ENCODE measurements around the gene ANKS3. TPM values are rescaled to one million over a fixed set of nuclear protein-coding genes. Genes with fewer than 3 reads are reported as not detected.
"Not testable (repeated sequence)": the region's sequence is repeated elsewhere in the genome, so short reads cannot be mapped to it uniquely, and the experiment has no call there.

The ANKS3 gene
- total and polyA plus RNA-seq, 9 donors, result 12.0 to 19.6 (median 16.3) TPM

GRCh38 chr16:4656221-4656620 is 77.8 kb downstream of the ANKS3 start:
- Histone ChIP-seq H3K27me3 (ENCODE audit: control insufficient read depth, insufficient read depth, low read length) (no peaks in the 10 kb centered on the region), H3K27ac (ENCODE audit: low read length) (no peak overlapping the region), H3K9me3 (replicated peaks; ENCODE audit: control insufficient read depth, low read depth, low read length) (no peaks in the 10 kb centered on the region), H3K4me3 (ENCODE audit: low read length) (no peak overlapping the region), H3K36me3 (ENCODE audit: control insufficient read depth, insufficient read depth, low read length) (peaks cover 82% of the 10 kb centered on the region), H3K4me1 (ENCODE audit: control insufficient read depth, insufficient read depth, low read length) (no peaks in the 10 kb centered on the region)
- no peak for DNase-seq
- WGBS (ENCODE audit: insufficient coverage), result 96% methylated on average over 12 of the region's 12 CpGs

- H3K9me3 ChIP-seq (replicated peaks; ENCODE audit: control insufficient read depth, low read depth, low read length), result no peaks in the 10 kb centered on the region
- 93% methylated on average over 6 of the region's 6 CpGs for WGBS (ENCODE audit: insufficient coverage)
- no peak overlapping the region for H3K27ac ChIP-seq (ENCODE audit: low read length)
- H3K4me3 ChIP-seq (ENCODE audit: low read length), result no peak overlapping the region
- no peaks in the 10 kb centered on the region for H3K27me3 ChIP-seq (ENCODE audit: control insufficient read depth, insufficient read depth, low read length)
- H3K36me3 ChIP-seq (ENCODE audit: control insufficient read depth, insufficient read depth, low read length), result peaks cover 84% of the 10 kb centered on the region
- peak; percentile 0 for DNase-seq
- H3K4me1 ChIP-seq (ENCODE audit: control insufficient read depth, insufficient read depth, low read length), result no peaks in the 10 kb centered on the region
These were observed 78.3 kb downstream of the ANKS3 start for GRCh38 chr16:4655801-4656200.

GRCh38 chr16:4654964-4655590 is 79.0 kb downstream of the ANKS3 start:
- H3K27me3 ChIP-seq (ENCODE audit: control insufficient read depth, insufficient read depth, low read length), result no peaks in the 10 kb centered on the region
- 91% methylated on average over 9 of the region's 12 CpGs for WGBS (ENCODE audit: insufficient coverage)
- H3K27ac ChIP-seq (ENCODE audit: low read length), result no peak overlapping the region
- H3K4me3 ChIP-seq (ENCODE audit: low read length), result no peak overlapping the region
- peaks cover 83% of the 10 kb centered on the region for H3K36me3 ChIP-seq (ENCODE audit: control insufficient read depth, insufficient read depth, low read length)
- H3K4me1 ChIP-seq (ENCODE audit: control insufficient read depth, insufficient read depth, low read length), result no peaks in the 10 kb centered on the region
- H3K9me3 ChIP-seq (replicated peaks; ENCODE audit: control insufficient read depth, low read depth, low read length), result no peaks in the 10 kb centered on the region
- DNase-seq, result peak; percentile 4

- peaks cover 78% of the 10 kb centered on the region for H3K36me3 ChIP-seq (ENCODE audit: control insufficient read depth, insufficient read depth, low read length)
- WGBS (ENCODE audit: insufficient coverage), result 83% methylated on average over 15 of the region's 16 CpGs
- H3K4me3 ChIP-seq (ENCODE audit: low read length), result no peak overlapping the region
- no peaks in the 10 kb centered on the region for H3K4me1 ChIP-seq (ENCODE audit: control insufficient read depth, insufficient read depth, low read length)
- H3K27ac ChIP-seq (ENCODE audit: low read length), result no peak overlapping the region
- H3K9me3 ChIP-seq (replicated peaks; ENCODE audit: control insufficient read depth, low read depth, low read length), result no peaks in the 10 kb centered on the region
- H3K27me3 ChIP-seq (ENCODE audit: control insufficient read depth, insufficient read depth, low read length), result no peaks in the 10 kb centered on the region
- peak; percentile 0 for DNase-seq
These were observed 79.8 kb downstream of the ANKS3 start for GRCh38 chr16:4654011-4654963.

GRCh38 chr16:4652561-4652960 is 81.5 kb downstream of the ANKS3 start:
- DNase-seq, result no peak
- Histone ChIP-seq H3K9me3 (replicated peaks; ENCODE audit: control insufficient read depth, low read depth, low read length) (peaks cover 3% of the 10 kb centered on the region), H3K36me3 (ENCODE audit: control insufficient read depth, insufficient read depth, low read length) (peaks cover 70% of the 10 kb centered on the region), H3K27ac (ENCODE audit: low read length) (no peak overlapping the region), H3K27me3 (ENCODE audit: control insufficient read depth, insufficient read depth, low read length) (no peaks in the 10 kb centered on the region), H3K4me1 (ENCODE audit: control insufficient read depth, insufficient read depth, low read length) (no peaks in the 10 kb centered on the region), H3K4me3 (ENCODE audit: low read length) (no peak overlapping the region)
- WGBS (ENCODE audit: insufficient coverage), result 92% methylated on average over 24 of the region's 25 CpGs

- 86% methylated on average over 13 of the region's 13 CpGs for WGBS (ENCODE audit: insufficient coverage)
- Histone ChIP-seq H3K27ac (ENCODE audit: low read length) (no peak overlapping the region), H3K4me1 (ENCODE audit: control insufficient read depth, insufficient read depth, low read length) (no peaks in the 10 kb centered on the region), H3K27me3 (ENCODE audit: control insufficient read depth, insufficient read depth, low read length) (no peaks in the 10 kb centered on the region), H3K36me3 (ENCODE audit: control insufficient read depth, insufficient read depth, low read length) (peaks cover 70% of the 10 kb centered on the region), H3K4me3 (ENCODE audit: low read length) (no peak overlapping the region), H3K9me3 (replicated peaks; ENCODE audit: control insufficient read depth, low read depth, low read length) (peaks cover 5% of the 10 kb centered on the region)
- no peak for DNase-seq
These were observed 82.2 kb downstream of the ANKS3 start for GRCh38 chr16:4651827-4652226.

- 80% methylated on average over 7 of the region's 15 CpGs for WGBS (ENCODE audit: insufficient coverage)
- not testable (repeated sequence) for H3K4me1 ChIP-seq (ENCODE audit: control insufficient read depth, insufficient read depth, low read length); H3K27ac ChIP-seq (ENCODE audit: low read length); H3K4me3 ChIP-seq (ENCODE audit: low read length); H3K27me3 ChIP-seq (ENCODE audit: control insufficient read depth, insufficient read depth, low read length); H3K9me3 ChIP-seq (replicated peaks; ENCODE audit: control insufficient read depth, low read depth, low read length)
- DNase-seq, result peak; percentile 48
- peaks cover 64% of the 10 kb centered on the region for H3K36me3 ChIP-seq (ENCODE audit: control insufficient read depth, insufficient read depth, low read length)
These were observed 83.5 kb downstream of the ANKS3 start for GRCh38 chr16:4650443-4651074.

GRCh38 chr16:4649744-4650442 is 84.2 kb downstream of the ANKS3 start:
- H3K36me3 ChIP-seq (ENCODE audit: control insufficient read depth, insufficient read depth, low read length), result peaks cover 65% of the 10 kb centered on the region
- WGBS (ENCODE audit: insufficient coverage), result 96% methylated on average over 20 of the region's 25 CpGs
- no peak overlapping the region for H3K27ac ChIP-seq (ENCODE audit: low read length)
- no peak overlapping the region for H3K4me3 ChIP-seq (ENCODE audit: low read length)
- H3K4me1 ChIP-seq (ENCODE audit: control insufficient read depth, insufficient read depth, low read length), result no peaks in the 10 kb centered on the region
- H3K9me3 ChIP-seq (replicated peaks; ENCODE audit: control insufficient read depth, low read depth, low read length), result peaks cover 5% of the 10 kb centered on the region
- H3K27me3 ChIP-seq (ENCODE audit: control insufficient read depth, insufficient read depth, low read length), result no peaks in the 10 kb centered on the region
- no peak for DNase-seq

- H3K36me3 ChIP-seq (ENCODE audit: control insufficient read depth, insufficient read depth, low read length), result peaks cover 56% of the 10 kb centered on the region
- DNase-seq, result no peak
- 96% methylated on average over 7 of the region's 13 CpGs for WGBS (ENCODE audit: insufficient coverage)
- H3K4me3 ChIP-seq (ENCODE audit: low read length), result no peak overlapping the region
- H3K27me3 ChIP-seq (ENCODE audit: control insufficient read depth, insufficient read depth, low read length), result no peaks in the 10 kb centered on the region
- H3K4me1 ChIP-seq (ENCODE audit: control insufficient read depth, insufficient read depth, low read length), result no peaks in the 10 kb centered on the region
- peaks cover 5% of the 10 kb centered on the region for H3K9me3 ChIP-seq (replicated peaks; ENCODE audit: control insufficient read depth, low read depth, low read length)
- H3K27ac ChIP-seq (ENCODE audit: low read length), result no peak overlapping the region
These were observed 85.2 kb downstream of the ANKS3 start for GRCh38 chr16:4648917-4649316.

GRCh38 chr16:4647644-4647980 is 86.5 kb downstream of the ANKS3 start:
- Histone ChIP-seq H3K27ac (ENCODE audit: low read length) (no peak overlapping the region), H3K27me3 (ENCODE audit: control insufficient read depth, insufficient read depth, low read length) (no peaks in the 10 kb centered on the region), H3K36me3 (ENCODE audit: control insufficient read depth, insufficient read depth, low read length) (peaks cover 46% of the 10 kb centered on the region), H3K9me3 (replicated peaks; ENCODE audit: control insufficient read depth, low read depth, low read length) (peaks cover 5% of the 10 kb centered on the region), H3K4me3 (ENCODE audit: low read length) (no peak overlapping the region), H3K4me1 (ENCODE audit: control insufficient read depth, insufficient read depth, low read length) (no peaks in the 10 kb centered on the region)
- DNase-seq, result peak; percentile 0
- 99% methylated on average over 6 of the region's 8 CpGs for WGBS (ENCODE audit: insufficient coverage)
